ENCODE data around the gene STX2.

The STX2 gene

DNA sequence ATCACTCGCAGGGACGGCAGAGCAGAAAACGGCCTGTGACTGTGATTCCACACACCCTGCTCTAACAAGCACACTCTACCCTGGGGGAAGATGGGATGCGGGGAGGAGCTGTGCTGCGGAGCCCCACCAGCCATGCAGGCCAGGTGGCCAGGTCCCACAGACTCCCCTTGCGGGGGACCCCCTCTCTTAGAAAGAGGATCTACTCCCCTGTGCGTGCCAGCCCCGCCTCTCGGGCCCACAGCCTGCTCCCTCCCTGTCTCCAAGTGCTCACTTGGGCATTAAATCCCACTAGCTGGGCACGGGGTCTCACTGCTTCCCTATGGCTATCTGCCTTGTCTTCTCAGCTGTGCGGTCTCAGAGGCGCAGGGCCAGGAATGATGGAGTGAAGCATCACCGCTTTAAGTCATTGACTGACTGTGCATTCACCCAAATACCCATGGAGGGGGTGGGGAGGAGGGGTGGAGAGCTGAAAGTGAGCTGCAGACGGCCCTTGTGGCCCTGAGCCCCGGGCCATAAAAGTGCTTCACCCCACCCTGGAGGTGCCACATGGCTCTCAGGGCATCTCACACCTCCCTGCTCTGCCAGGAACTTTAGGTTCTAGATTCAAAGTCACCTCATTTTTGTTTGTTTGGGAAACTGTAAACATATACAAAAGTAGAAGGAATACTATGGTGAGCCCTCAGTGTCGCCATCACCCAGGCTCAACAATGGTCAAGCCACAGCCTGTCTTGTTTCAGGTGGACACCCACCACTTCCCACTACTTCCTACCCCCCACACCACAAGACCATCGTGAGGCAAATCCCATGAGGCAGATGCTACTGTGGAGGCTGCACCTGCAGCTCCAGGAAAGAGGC is 9.4 kb downstream of the STX2 start:
- DNase-seq = no peak

DNA sequence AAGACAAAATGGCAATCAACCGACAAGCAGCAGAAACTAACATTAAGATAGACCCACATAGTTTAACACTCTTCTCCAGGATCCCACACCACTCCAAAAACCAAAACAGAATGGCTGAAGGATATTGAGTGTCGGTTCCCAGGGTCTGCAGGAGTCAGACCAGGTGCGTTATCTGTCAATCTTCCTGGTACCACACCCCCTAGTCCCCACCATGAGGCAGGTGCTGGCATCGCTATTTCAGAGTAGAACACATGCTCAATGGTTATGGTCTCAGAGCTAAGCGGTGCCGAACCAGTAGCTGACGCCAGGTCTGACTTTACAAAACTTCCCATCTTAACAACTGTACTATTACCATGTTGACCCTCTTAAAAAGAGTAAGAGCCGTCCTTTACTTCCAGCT is 10.2 kb downstream of the STX2 start:
- DNase-seq = no peak

DNA sequence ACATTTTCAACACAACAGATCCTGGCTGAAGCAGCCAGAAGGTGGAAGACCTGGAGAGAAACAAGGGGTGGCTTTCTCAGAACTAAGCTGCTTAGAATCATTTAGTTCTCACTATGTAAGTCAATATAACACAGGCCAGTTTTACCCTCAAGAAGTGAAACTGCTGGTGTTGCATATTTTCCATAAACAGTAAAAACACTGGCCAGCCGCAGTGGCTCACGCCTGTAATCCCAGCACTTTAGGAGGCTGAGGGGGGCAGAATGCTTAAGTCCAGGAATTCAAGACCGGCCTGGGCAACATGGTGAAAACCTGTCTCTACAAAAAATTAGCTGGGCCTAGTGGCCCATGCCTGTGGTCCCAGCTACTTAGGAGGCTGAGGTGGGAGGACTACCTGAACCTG is 11.6 kb downstream of the STX2 start:
- DNase-seq = no peak

DNA sequence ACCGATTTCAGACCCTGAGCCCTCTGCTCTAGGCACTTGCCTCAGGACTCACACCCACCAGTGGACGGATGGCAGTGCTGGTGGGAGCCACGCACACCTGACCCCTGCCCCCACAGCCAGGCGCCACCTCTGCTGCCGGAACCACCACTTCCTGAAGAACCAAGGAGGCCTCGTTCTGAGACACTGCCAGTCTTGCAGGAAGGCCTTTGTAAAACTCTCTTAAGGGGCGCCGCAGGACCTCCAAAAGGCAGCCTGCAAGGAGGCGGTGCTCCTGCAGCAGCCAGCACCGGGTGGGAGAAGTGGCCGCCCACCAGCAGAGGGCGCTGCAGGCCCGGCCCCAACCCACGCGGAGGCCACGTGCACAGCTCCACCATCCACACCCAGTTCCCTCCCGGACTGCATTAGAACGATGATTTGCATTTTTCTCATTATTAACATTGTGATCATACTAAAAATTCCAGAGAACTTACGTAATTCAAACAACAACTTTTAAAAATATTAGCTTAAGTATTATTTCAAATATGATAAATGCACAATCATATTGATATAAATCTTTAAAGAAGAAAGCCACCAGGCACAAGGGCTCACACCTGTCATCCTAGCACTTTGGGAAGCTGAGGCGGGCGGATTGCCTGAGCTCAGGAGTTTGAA is 12.8 kb downstream of the STX2 start:
- DNase-seq = peak; percentile 67

DNA sequence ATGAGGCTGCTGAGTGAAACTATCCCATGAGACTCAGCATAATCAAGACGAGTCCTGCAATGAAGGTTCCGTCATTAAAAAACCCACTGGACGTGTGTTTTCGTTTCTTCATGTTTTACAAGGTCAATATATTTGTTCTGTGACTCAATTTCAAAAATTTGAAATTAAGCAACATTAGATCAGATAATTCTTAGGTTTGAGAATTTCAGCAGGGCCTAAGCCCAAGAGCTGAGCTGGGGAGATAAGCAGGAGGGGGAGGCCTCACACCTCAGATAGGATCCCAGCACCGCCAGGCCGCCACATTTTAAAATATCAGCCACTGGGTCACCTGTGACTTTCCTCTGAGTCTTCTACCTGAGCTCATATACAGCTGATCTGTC is 13.3 kb downstream of the STX2 start:
- DNase-seq = no peak

DNA sequence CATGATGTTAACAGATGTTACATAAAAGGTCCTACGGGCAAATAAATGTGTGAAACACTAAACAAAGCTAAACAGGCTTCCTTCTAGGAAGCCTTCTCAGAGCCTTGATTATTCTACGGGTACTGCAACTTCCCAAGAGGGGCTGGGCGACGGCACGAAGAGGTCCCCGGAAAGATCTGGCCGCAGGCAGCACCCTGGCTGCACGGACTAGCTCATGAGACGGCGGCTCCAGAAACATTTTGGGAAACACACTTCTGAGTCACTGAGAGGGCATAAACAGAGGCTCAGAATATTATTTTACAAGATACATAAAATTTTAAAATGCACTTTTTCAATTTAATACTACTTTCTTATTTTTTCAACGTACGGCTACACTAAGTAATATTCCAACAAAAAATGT is 19.4 kb downstream of the STX2 start:
- DNase-seq = no peak

DNA sequence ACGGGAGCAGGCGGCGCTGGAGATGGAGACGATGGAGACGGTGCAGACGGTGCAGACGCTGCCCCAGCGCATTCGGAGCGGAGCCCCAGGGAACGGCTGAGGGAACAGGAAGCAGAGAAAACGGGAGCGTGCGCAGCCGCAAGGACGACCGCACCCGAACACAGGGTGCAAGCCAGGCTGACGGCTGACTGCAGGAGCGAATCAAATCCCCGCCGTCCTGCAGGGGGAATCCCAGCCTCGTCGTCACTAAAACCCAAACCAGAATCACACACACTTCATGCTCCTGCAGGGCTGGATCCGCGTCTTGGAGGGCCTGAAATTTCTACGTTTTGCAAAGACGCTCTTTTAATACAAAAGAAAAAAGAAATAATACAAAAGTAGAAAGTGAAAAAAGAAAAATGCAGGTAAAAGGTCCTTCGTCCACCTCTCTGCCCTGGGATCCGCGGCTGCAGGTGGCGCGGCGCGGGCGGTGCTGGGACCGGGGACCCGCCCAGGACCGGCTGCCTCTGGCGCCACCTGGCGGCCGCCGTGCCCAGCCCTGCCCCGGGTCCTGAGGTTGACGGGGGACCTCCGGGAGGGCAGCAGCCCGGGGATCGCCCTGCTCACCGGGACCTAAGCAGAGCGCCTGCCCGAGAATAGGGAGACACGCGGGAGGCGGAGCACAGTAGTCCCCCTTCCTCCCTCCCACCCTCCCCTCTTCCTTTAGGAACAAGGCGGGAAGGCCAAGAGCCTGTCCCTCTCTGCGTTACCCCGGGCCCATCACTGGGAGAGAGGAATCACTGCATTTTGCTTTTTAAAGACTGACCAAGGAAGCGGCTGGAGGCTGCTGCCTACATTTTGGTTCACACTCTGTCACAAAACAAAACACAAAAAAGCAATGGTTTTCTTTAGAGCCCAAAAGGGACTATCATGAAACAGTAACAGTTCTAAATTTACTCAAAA is 20.1 kb downstream of the STX2 start:
- DNase-seq = peak; percentile 79

DNA sequence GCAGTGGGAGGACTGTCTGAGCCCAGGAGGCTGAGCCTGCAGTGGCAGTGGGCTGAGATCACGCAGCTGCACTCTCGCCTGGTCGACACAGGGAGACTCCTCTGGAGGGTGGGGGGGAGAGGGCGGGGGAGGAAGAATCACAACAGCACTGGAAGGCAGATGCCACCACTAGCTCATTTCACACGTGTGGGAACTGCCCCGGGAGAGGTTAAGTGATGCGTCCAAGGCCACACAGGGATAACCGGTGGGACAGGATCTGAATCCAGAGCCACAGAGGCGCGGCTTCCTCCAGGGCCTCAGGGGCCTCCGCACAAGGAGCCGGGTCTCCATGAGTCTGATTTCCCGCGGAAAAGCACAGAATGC is 20.8 kb downstream of the STX2 start:
- DNase-seq = no peak

DNA sequence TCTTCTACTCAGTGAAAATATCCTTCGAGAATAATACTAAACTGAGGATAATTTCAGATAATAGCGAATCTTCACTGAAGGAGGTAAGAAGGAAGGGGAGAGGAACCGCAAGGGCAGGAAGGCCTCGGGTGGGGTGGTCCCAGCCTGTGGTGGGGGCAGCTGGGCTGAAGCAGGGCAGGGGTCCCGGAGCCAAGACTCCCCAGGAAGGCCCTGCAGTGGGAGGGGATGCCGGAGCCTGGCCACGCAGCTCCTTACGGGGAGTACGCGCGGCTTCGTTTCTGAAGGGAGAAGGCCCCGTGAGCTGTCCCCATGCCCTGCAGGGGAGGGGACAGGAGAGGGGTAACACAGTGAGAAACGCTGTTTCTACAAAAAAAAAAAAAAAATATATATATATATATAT is 21.2 kb downstream of the STX2 start:
- no peak for DNase-seq

DNA sequence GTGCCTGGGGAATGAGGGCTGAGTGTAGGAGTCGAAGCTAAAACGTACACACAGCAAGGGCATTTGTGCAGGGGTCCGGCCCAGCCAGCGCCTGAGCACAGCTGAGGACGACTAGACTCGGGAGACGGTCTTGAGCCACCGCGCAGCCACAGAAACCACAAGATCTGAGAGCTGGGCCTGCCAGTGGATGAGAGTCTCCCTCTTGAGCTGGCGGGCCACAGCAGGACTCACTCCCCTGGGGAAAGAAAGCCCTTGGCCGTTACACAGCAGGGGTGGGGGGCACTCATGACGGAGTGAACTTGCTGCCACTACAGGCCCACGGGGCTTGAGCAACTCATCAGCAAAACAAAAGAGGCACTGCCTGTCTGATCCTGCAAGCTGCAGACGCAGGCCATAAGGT is 23.0 kb downstream of the STX2 start:
- no peak for DNase-seq

DNA sequence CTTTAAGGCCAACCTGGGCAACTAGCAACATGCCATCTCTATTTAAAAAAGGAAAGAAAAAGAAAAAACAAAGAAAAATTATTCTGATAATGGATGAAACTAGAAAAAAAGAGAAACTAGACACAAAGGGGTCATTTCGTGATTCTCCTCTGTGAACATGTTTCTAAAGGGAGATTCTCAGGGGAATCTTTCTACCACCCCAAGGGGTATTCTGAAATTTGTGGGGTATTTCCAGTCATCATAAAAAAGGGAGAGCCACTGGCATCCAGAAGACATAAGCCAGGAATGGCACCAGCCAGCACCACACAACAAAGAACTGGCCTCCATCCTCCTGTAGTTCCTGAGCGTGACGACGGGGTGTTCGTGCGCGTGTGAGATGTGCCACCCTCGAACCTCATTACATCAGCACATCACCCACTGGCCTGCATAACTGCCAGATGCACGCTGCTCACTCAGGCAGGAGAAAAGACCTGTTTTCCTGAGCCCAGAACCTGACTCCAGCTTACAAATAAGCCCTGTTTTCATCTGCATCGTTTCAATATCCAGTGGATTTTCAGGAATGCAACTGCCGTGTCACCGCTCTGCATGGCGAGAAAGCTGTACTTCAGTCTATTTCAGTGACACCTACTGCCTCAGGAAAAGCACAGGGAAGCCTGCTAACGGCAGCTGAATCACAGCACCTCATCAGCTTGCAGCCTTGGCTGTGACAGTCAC is 23.9 kb downstream of the STX2 start:
- DNase-seq = no peak

DNA sequence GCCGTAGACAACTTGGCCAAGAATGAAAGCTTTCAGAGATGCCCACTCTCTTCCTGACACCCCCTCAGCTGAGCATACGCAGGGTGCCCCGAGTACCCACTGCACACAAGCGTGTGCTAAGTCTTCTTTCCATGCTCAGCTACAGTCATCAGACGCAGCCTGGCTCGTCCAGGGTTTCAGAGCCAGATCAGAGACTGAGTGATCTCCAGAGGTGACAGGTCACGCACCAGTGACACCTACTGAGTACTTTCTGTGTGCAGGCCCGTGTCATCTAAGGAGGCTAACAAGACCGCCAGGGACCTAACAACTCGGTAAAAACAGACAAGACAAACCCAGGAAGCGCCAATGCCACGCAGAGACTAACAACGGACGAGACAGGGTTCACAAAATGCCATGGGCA is 25.1 kb downstream of the STX2 start:
- DNase-seq = no peak

DNA sequence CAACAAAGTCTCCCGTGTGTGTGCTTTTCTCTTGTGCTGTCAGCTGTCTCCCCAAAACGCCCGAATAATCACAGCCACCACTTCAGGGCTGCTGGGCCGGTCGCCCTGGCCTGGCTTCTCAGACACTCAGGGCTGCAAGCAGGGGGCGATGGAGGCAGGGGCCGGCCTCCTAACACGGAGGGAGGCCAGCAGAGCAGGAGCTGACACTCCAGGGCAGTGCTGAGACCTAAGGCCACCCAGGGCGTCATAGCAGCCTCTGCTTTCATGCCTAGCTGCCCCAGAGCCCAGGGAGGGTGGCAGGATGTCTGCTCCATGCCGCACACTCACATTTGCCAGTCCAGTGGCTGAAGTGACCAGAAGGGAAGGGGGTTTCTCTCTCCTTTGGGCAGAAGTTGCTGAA is 25.6 kb downstream of the STX2 start:
- no peak for DNase-seq

DNA sequence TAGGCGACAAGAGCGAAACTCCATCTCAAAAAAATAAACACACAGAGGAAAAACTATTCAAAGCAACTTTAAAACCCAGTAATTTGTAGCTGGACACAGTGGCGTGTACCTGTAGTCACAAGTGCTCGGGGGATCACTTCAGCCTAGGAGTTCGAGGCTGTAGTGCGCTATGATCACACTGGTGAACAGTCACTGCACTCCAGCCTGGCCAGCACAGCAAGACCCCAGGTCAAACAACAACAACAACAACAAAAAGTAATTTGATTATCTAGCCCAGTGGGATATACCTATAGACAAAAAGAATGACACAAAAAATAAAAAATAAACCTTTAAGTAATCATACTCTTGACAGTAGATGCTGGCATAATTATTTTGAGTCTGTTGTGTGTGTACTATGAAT is 29.3 kb downstream of the STX2 start:
- no peak for DNase-seq

DNA sequence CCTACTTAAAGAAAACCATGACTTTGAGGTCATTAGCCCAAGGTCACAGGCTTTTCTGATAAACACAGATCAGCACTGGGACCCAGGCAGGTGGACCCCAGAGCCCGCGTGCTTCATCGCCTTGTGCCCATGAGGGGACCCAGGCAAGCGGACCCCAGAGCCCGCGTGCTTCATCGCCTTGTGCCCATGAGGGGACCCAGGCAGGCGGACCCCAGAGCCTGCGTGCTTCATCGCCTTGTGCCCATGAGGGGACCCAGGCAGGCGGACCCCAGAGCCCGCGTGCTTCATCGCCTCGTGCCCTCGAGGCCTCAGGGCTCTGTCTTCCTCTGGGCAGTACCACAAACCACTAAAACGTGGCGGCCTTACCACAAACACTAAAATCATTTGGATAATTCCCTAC is 31.7 kb downstream of the STX2 start:
- no peak for DNase-seq

DNA sequence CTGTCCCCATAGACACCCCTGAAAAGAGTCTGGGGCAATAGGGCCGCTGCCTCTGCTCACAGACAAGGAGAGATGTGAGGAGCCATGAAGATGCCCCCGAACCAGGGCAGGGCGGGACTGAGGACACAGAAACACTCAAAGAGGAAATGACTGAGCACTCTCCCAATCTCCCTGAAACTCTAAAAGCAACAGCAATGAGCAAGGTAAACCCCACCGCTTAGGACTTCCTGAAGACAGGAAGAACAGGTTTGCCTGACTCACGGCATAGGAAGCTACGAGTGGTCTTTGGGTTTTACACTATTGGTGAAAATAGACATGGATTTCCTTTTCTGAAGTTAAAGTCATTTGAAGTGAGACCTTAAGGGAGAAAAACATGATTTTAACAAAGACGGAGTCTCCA is 32.5 kb downstream of the STX2 start:
- no peak for DNase-seq

DNA sequence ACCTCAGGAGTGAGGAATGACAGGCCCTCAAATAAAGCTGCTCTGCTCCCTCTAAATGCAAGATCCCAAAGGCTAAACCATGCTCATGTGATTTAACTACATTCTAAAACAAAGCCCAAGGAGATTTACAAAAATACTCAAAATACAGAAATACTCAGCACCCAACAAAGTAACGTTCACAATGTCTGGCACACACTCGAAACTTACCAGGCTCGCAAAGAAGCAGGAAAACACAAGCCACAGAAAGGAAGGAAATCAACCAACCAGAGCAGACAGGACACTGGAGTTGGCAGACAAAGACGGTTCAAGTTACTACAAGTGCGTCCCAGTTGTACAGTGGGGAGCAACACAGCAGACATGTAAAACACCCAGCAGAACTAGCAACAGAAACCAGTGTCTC is 33.4 kb downstream of the STX2 start:
- DNase-seq = no peak

DNA sequence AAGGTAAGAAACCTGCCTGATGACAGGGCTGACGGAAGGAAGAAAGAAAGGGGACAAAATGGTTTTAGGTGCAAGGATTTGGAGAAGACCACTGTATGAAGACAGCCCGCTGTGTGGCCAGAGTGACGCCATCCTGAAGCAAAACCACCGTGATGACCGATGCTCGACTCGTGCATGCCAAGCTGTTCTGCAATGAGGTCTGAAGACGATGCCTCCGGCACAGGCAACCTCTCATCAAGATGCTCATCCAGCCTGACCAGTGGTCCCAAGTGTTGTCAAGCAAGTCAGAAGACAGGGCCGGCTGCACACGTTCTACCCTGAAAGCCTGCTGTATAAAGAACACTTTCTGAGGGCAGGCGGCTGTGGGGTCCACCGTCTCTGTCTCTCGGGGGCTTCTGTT is 34.8 kb downstream of the STX2 start:
- no peak for DNase-seq

DNA sequence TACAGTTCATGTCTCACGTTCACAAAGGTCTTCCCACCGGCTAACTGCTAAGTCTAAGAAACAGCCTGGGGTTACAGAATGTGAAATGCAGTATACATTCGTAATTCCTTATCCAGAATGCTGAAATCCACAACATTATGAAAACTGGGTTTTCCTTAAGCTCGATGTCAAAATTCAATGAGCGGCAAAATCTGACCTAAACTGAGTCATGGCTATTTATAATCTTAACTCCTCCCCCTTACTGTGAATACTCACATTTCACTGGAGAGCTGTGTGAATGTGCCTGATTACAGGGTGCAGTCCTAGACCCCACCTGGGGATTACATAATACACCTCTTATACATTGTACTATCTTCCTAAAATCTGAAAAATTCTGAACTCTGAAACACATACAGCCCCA is 35.3 kb downstream of the STX2 start:
- no peak for DNase-seq

DNA sequence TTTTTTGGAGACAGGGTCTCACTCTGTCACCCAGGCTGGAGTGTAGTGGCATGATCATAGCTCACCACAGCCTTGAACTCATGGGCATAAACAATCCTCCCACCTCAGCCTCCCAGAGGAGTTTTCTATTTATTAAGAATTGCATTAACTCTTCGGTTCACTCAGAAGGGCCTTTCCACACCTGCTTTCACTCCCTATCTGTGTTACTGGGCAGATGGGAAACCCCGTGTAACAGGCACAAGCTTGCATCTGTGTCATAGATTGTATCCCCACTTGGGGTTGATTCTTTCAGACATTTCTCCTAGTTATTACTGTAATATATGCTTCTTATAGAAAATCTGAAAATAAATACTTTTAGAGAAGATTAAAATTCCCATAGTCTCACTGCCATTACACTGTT is 38.7 kb downstream of the STX2 start:
- no peak for DNase-seq

DNA sequence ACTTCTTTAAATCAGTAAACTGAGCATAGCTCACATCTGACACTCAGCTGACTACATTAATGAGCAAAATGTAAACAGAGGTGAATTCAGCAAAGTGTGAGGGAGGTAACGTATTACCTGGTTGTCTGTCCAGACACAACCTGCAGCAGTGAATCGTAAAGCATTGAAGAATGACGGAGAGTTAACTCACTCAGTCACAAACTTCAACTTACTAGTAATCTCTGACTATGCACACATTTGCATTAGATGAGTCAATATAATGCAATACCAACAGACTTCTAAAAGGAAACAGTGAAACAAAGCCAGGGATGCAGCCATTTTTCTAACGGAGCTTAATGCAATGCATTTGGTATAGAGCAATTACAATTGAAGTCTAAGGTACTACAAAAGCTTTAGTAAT is 40.0 kb downstream of the STX2 start:
- DNase-seq = no peak

DNA sequence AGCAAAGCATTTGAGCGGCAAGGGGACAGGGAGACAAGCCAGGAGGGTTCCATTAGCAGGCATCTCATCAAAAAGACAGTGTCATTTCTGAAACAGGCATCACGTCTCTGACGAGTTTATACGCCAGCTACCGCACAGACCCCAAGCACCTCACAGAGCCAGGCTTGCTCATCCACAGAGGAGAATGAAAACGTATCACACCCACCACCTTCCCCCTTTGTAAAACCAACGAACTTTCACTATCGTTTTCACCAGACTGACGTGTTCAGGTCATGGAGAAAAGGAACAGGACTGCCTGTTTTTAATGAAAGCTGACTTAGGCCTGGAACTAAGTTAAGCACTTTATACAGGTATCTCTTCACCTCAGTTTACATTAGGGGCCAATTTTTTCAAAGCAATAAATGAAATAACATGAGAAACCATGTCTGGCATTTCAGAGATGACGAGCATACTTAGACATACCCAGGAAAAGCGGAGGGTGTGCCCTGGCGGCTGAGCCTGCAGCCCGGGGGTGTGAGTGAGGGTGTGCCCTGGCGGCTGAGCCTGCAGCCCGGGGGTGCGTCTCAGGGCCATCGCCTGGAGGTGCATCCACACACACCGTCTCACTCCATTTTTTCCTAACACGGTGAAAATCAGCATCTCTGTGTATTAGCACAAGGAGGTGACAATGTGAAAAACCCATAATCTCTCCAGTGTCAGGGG is 41.9 kb downstream of the STX2 start:
- peak; percentile 70 for DNase-seq

Measured in activated CD4-positive, alpha-beta T cell treated with anti-CD3 and anti-CD28 coated beads, Interleukin-2, amount 50 U/mL, for 16 hours (primary cell).